ENCODE results near the gene SLC11A2. TPM values are rescaled to one million over a fixed set of nuclear protein-coding genes. Genes with fewer than 3 reads are reported as not detected.

The SLC11A2 gene
- total RNA-seq, 4 donors from 2014 or later: 29.7 to 33.0 (median 31.7) TPM

DNA sequence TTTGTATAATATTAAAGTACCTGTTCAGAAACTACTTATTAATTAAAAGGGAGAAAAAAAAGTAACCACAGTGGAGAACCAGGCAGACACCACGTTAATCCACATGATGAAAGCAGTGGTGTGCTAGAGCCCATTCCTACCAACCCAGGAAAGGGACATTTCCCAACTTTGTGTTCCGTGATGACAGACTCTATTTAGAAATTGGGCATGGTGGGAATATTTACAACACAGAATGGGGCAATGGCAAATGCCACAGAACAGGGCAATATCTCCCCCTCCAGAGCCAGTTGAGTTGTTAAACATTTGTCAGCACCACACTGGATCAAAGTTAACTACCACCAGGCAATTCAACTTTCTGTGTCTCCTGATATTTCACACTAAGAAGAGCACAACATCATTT, 75.1 kb downstream of the SLC11A2 start:
- intact Hi-C loops (cut with DNase I): no loop called here
- DNase-seq (ENCODE audit: extremely low spot score): no peak
- Histone ChIP-seq H3K36me3 (peaks cover 0 to 11% (median 8%) of the 10 kb centered on the region in 4 donors), H3K4me3 (no peak overlapping the region), H3K27ac (replicated peaks in 1 of 4) (no peak overlapping the region), H3K27me3 (no peaks in the 10 kb centered on the region), H3K4me1 (no peaks in the 10 kb centered on the region), H3K9me3 (no peaks in the 10 kb centered on the region)
- 81% methylated on average over 2 of the region's 2 CpGs for WGBS
- TF ChIP-seq POLR2A (IDR thresholded peaks at IDR 0.05; ENCODE audit: low read depth): no peak
- no peak for TF ChIP-seq POLR2AphosphoS5 (IDR thresholded peaks at IDR 0.05)
- TF ChIP-seq EP300 (IDR thresholded peaks at IDR 0.05): no peak
- TF ChIP-seq, protein P1, sequence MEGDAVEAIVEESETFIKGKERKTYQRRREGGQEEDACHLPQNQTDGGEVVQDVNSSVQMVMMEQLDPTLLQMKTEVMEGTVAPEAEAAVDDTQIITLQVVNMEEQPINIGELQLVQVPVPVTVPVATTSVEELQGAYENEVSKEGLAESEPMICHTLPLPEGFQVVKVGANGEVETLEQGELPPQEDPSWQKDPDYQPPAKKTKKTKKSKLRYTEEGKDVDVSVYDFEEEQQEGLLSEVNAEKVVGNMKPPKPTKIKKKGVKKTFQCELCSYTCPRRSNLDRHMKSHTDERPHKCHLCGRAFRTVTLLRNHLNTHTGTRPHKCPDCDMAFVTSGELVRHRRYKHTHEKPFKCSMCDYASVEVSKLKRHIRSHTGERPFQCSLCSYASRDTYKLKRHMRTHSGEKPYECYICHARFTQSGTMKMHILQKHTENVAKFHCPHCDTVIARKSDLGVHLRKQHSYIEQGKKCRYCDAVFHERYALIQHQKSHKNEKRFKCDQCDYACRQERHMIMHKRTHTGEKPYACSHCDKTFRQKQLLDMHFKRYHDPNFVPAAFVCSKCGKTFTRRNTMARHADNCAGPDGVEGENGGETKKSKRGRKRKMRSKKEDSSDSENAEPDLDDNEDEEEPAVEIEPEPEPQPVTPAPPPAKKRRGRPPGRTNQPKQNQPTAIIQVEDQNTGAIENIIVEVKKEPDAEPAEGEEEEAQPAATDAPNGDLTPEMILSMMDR (IDR thresholded peaks at IDR 0.05): no peak

DNA sequence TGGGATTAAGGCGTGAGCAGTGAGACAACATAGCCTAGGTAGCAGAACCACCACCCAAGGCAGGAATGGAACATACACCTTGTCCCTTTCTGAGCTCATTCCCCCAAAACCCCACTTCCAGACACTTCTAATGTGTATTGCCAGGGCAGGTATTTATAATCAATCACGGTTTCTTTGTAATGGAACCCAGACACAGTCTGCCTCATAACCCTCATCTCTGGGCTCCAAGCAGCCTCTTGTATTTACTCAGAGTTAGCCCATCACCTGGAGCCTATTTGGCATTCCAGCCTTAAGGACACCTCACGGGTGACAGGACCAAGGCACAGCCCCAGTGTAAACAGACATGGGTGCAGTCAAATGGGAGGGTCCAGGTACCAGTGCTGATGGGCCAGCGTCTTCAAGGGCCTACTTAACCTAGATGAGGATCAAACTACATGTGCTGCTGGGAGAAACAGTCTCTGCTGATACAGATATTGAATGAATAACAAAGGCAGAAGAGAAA, 76.3 kb downstream of the SLC11A2 start:
- TF ChIP-seq POLR2AphosphoS5 (IDR thresholded peaks at IDR 0.05): no peak
- TF ChIP-seq, protein P1 (IDR thresholded peaks at IDR 0.05): no peak
- TF ChIP-seq POLR2A (IDR thresholded peaks at IDR 0.05; ENCODE audit: low read depth): no peak
- no peak for TF ChIP-seq EP300 (IDR thresholded peaks at IDR 0.05)
- intact Hi-C loops (cut with DNase I): no loop called here
- Histone ChIP-seq H3K4me1 (no peaks in the 10 kb centered on the region), H3K9me3 (no peaks in the 10 kb centered on the region), H3K36me3 (peaks cover 0 to 10% (median 8%) of the 10 kb centered on the region in 4 donors), H3K27me3 (no peaks in the 10 kb centered on the region), H3K4me3 (no peak overlapping the region), H3K27ac (replicated peaks in 1 of 4) (no peak overlapping the region)
- no peak for DNase-seq (ENCODE audit: extremely low spot score)
- 97% methylated on average over 4 of the region's 4 CpGs for WGBS

DNA sequence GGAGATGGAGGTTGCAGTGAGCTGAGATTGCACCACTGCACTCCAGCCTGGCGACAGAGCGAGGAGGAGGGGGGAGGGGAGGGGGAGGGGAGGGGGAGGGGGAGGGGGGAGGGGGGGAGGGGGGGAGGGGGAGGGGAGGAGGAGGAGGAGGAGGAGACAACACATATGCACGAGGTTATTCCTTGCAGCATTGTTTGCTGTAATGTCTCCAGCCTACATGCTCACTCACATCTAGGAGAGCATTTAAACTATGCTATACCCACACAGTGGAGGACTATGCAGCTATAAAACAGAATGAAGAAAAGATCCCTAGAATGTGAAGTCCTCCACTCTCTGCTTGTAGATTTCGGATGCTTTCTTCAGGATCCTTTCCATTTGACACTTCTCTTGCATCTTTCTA, 77.4 kb downstream of the SLC11A2 start:
- intact Hi-C loops (cut with DNase I): no loop called here
- no peak overlapping the region for H3K27ac ChIP-seq (replicated peaks in 1 of 4)
- H3K9me3 ChIP-seq: no peaks in the 10 kb centered on the region
- H3K4me1 ChIP-seq: no peaks in the 10 kb centered on the region
- peaks cover 0 to 9% (median 6%) of the 10 kb centered on the region in 4 donors for H3K36me3 ChIP-seq
- no peak overlapping the region for H3K4me3 ChIP-seq
- no peaks in the 10 kb centered on the region for H3K27me3 ChIP-seq
- TF ChIP-seq, protein P1 (IDR thresholded peaks at IDR 0.05): no peak
- TF ChIP-seq EP300 (IDR thresholded peaks at IDR 0.05) (no peak), POLR2AphosphoS5 (IDR thresholded peaks at IDR 0.05) (no peak), POLR2A (IDR thresholded peaks at IDR 0.05; ENCODE audit: low read depth) (no peak)
- 48% methylated on average over 2 of the region's 4 CpGs for WGBS
- no peak for DNase-seq (ENCODE audit: extremely low spot score)

DNA sequence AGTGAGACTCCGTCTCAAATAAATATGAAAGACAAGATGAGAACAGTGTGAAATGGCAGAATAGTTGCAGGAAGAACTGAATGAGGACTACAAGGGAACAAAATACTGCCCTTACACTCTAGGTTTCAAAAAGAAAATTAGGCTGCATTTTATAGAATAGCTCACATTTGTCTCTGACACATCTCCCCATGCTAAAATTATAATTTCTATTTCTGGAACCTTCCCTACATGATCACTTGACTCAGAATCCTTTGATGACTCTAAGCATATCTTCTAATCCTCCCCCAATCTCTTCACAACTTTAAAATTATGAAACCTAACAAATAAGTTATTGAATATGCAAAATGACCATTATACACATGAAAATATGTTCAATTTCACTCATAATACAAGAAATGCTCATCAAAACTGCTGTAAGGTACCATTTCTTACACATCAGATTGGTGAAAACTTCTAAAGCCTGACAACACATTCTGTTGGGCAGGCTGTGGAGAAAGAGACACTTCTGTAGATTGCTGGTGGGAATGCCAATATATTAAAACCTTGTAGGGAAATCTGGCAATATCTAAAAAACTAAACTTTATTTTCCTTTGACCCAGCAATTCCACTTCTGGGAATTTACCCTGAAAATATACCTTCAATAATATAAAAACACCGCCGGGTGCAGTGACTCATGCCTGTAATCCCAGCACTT, 78.1 kb downstream of the SLC11A2 start:
- no peaks in the 10 kb centered on the region for H3K27me3 ChIP-seq
- H3K4me3 ChIP-seq: no peak overlapping the region
- no peaks in the 10 kb centered on the region for H3K9me3 ChIP-seq
- TF ChIP-seq POLR2AphosphoS5 (IDR thresholded peaks at IDR 0.05): no peak
- TF ChIP-seq POLR2A (IDR thresholded peaks at IDR 0.05; ENCODE audit: low read depth): no peak
- no peak for TF ChIP-seq EP300 (IDR thresholded peaks at IDR 0.05)
- TF ChIP-seq, protein P1 (IDR thresholded peaks at IDR 0.05): no peak
- 96% methylated on average over 3 of the region's 3 CpGs for WGBS
- intact Hi-C loops (cut with DNase I): no loop called here
- peaks cover 0 to 9% (median 6%) of the 10 kb centered on the region in 4 donors for H3K36me3 ChIP-seq
- H3K27ac ChIP-seq (replicated peaks in 1 of 4): no peak overlapping the region
- H3K4me1 ChIP-seq: no peaks in the 10 kb centered on the region
- DNase-seq (ENCODE audit: extremely low spot score): no peak
